Inflammatory macrophage (primary cell): ENCODE measurements around the gene PEF1.

Experiments used
- DNase-seq, 2 donors: peaks; one replicate each; pipeline ENCODE4 v3.0.0-alpha.2; 2020 to 2022

Gene PEF1

DNA sequence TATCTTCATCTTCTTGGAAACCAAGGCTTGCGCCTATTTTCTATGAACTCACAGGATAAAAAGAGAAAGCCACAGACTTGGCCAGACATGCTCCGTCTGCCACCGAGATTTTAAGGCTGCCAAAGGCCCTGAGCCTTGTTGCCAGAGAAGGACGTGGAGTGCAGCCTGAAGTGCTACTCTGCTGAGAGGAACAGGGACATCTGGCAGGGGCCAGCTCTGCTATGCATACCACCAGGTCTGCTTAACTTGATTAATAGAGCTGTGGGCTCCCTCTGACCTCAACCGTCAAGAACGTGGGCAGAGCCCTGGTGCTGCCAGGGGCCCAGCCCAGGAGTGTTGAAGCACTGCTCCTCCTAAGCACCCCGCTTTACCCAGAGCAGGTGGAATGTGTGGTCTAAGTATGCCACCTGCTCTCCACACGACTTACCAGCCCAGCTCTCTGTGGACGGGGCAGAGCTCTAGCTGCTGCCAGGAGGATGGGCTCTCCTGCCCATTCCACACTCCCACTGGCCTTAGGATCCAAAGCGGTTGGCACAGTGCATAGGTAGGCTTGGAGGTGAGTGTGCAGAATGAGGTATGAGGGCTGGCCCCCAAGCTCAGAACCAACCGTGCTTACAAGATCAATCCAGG is 16.6 kb downstream of the PEF1 start:
- DNase-seq: no peak

DNA sequence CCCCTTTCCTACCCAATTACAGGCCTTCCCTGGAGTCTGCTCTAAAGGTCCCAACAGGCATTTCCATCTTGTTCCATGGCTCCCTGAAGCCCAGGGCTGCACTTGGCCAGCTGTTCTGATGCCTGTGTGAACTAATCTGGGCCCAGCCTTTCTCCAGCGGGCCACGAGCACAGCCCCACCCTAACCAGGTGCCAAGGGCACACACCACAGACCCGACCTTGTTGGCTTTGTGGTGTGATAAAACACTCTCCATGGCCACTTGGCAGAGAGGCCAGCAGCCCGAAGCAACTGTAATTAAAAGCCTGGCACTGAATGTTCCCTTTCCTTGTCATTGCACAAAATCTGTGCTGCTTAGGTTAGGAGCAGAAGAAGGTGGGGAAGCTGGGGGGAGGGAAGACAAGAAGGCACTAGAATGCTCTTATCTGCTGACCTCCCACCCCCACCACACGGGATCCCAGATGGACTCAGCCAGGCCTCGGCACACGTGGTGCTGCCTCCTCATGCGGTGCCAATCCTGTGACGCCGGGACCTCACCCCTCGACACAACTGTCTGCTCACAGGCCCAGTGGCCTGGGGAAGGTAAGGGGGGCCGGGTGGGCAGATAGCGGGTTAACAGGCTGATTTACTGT is 17.3 kb downstream of the PEF1 start:
- no peak for DNase-seq

DNA sequence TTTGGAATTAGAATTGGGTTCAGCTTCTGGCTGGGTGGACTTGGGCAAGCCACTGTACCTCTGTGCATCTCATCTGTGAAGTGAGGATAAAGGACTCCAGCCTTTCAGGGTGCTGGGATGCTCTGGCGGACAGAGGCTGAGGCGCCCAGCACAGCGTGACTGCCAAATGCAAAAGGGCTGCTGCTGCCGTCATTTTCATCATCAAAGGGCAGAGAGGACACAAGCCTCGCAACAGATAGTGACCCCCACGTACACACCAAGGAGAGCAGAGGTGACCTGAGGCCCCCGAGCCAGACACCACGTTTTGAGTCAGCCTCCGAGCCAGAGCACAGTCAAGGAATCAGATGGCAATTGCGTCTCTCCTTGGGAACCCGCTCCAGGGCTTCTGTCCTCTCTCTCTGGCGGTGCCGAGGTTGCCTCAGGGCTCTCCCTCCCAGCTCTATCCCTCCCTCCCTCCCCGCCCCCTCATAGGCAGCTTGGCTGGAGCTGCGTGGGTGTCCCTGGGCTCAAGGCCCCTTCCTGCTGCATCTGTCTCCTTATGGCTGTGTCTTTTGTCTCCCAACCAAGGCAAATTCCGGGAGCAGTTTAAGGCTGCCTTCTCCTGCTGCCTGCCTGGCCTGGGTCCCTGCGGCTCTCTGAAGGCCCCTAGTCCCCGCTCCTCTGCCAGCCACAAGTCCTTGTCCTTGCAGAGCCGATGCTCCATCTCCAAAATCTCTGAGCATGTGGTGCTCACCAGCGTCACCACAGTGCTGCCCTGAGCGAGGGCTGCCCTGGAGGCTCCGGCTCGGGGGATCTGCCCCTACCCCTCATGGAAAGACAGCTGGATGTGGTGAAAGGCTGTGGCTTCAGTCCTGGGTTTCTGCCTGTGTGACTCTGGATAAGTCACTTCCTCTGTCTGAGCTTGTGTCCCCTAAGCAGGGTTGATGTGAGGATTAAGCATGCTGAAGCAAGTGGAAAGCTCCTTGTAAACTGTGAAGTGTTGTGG is 18.2 kb downstream of the PEF1 start:
- DNase-seq: peak in 1 of 2 donors; percentile 48

DNA sequence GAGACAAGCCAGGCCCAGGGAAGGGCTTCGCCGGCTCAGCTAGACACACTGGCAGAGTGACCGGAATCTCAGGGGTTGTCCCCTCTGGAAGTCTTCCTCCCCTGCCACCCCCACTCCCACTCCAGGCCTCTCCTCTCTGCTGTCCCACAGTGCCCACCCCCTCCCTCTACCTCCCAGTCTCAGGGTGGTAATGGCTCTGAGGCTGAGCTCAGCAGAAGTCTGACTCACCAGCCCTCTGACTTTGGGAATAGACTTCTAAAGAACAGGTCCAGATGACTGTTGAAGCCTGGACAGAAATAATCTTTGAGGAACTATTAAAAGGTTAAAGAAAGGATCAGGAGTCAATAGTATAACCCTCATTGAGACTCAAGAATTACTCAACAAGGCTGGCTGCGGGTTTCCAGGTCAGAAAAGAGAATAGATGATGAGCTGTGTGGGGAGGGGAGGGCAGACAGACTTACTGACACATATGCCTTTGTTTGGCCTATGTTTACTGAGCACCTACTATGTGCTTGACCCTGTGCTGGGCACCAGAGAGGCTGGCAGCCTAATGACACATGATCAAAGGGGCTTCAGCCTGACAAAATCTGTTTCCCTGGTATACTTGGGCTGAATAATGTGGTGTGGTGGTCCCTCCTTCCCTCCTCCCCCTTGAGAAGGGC is 19.0 kb downstream of the PEF1 start:
- peak; percentile 8 to 58 for DNase-seq

DNA sequence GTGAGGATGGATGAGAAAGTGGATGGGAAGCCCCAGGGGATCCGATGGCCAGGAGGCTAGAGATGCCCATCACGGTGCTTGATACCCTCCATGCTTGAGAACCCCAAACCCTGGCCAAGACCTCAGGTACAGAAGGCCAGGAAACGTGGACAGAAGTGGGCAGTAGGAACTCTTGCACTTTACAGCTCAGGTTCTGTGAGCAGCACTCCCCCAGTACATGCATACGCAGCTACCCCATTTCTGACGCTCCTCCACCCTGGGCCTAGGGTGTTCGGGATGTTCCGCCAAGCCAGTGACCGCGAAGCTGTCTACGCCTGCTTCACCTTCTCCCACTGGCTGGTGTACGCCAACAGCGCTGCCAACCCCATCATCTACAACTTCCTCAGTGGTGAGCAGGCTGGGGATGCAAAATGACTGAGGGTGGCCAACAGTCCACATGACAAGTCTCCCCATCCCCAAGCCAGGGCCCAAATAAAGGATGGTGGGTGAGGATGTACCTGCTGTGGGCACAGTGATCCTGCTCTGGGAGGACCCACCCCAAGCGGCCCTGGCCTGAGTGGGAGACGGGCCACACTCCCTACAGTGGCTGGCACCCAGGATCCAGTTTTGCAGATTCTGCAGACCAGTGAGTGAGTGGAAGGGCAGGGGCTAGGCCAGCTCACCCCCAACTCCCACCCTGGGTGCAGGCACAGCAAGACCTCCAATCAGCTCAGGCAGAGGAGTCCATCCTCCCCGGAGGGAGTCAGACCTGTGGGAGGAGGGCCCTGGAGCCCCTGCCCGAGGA is 19.8 kb downstream of the PEF1 start:
- no peak for DNase-seq

DNA sequence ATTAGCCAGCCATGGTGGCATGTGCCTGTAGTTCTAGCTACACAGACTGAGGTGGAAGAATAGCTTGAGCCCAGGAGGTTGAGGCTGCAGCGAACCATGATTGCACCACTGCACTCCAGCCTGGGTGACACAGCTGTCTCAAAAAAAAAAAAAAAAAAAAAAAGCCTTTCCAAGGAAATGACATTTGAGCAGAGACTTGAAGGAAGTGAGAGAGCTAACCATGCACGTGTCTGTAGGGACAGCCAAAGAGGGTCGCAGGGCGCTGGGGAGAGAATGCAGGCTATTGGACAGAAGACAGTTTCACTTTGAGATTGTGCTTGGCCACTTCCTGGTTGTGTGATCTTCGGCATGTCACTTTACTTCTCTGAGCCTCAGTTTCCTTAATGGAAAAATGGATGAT is 20.4 kb downstream of the PEF1 start:
- DNase-seq: peak; percentile 26 to 53

DNA sequence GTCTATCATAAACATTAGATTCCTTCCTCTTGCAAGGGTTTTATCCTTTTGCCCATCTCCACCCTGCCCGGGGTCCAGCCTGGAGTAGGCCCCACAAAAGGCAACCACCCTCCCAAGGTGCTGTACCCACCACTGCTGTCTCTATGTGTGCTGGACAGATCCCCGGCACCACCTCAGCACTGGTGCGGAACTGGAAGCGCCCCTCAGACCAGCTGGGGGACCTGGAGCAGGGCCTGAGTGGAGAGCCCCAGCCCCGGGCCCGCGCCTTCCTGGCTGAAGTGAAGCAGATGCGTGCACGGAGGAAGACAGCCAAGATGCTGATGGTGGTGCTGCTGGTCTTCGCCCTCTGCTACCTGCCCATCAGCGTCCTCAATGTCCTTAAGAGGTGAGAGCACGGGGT is 21.3 kb downstream of the PEF1 start:
- no peak for DNase-seq

DNA sequence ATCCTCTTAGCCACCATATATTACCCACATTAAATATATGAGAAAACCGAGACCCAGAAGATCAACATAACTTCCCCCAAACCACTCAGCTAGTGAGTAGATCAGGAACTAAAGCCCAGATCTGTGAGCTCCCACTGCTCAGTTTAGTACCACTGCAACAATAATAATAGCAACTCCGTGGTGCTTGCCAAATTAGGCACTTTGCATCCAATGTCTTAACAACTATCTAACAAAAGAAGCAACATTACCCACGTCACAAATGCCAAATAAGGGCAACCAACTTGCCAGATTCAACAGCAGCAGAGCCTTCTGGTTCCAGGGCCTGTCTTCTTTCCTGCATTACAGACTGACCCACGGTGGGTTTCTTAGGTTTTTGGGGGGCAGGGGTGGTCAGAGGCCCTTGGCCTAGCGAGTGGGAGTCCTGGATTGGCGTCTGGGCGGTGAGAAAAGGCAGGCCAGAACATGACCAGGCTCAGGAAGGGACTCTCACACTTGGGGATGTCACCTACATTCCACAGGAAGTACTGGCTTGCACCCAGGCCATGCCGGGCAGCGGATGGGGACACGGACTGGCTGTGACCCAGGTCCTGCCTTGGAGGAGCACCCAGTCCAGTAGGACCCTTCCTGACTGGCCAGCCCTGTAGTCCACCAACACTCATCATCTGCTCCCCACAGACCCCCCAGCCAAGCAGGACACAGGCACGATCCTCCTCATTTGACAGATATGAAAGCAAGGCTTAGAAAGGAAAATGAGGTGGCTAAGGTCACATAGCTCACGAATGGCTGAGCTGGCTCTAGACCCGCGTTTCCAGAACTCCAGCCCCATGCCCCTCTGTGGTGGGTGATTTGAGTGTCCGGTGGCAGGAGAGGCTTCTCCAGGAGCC is 22.6 kb downstream of the PEF1 start:
- DNase-seq: no peak

DNA sequence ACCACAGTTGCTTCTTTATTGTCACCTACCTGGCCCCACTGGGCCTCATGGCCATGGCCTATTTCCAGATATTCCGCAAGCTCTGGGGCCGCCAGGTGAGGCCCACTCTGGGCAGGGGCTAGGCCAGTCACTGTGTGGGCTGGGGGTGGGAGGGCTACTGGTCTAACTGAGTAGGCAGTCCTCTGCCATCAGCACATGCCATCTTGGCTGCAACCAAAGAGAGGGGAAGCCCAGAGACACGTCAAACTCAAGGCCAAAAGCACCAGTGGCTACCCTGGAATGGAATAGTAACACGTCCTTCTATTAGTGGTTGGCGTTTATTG is 23.2 kb downstream of the PEF1 start:
- no peak for DNase-seq

DNA sequence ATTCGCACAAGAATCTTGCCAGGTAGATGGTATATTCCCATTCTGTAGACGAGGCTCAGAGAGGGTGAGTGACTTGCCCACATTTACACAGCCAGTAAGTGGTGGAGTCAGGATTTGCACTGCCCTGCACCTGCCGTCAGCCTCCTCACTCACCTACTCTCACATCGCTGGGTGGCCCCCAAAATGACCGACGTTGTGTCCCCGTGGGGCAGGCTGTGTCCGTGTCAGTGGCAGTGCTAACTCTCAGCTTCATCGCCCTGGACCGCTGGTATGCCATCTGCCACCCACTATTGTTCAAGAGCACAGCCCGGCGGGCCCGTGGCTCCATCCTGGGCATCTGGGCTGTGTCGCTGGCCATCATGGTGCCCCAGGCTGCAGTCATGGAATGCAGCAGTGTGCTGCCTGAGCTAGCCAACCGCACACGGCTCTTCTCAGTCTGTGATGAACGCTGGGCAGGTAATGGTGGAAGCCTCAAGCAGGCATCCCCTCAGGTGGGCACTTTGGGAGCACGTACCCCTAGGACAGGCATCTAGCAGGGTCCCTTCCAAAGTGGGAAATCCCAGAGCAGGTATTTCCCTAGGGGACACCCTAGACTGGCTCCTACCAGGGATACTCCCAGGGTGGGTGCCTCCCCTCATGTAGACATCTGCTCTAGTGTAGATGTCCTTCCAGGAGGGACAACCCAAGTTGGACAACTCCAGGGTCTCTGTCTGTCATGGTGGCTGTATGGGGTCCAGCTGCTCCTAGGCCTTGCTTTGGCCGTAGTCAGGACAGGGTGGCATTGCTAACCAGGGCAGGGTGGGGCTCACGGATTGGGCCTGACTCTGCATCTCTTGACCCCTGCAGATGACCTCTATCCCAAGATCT is 23.8 kb downstream of the PEF1 start:
- DNase-seq: no peak

DNA sequence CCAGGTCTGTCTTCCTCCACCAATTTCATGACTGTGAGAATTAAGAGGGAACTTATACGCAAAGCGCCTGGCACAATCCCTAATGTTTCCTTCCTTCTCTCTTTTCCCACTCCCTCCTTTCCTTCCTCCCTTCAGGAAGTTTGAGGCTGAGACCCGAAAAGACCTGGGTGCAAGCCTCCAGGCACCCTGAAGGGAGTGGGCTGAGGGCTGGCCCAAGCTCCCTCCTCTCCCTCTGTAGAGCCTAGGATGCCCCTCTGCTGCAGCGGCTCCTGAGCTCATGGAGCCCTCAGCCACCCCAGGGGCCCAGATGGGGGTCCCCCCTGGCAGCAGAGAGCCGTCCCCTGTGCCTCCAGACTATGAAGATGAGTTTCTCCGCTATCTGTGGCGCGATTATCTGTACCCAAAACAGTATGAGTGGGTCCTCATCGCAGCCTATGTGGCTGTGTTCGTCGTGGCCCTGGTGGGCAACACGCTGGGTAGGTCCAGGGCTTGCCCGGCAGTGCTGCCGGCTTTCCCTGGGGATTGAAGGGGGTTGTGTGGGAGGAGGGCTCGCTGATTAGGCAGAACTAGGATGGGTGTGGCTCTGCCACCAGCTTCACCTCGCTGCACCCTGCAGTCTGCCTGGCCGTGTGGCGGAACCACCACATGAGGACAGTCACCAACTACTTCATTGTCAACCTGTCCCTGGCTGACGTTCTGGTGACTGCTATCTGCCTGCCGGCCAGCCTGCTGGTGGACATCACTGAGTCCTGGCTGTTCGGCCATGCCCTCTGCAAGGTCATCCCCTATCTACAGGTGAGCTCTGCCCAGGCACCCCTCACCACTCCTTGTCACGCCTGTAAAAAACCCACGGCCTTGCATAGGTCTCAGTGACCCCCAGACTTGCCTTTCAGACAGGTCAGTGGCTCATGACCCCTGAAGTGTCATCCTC is 25.5 kb downstream of the PEF1 start:
- DNase-seq: no peak

DNA sequence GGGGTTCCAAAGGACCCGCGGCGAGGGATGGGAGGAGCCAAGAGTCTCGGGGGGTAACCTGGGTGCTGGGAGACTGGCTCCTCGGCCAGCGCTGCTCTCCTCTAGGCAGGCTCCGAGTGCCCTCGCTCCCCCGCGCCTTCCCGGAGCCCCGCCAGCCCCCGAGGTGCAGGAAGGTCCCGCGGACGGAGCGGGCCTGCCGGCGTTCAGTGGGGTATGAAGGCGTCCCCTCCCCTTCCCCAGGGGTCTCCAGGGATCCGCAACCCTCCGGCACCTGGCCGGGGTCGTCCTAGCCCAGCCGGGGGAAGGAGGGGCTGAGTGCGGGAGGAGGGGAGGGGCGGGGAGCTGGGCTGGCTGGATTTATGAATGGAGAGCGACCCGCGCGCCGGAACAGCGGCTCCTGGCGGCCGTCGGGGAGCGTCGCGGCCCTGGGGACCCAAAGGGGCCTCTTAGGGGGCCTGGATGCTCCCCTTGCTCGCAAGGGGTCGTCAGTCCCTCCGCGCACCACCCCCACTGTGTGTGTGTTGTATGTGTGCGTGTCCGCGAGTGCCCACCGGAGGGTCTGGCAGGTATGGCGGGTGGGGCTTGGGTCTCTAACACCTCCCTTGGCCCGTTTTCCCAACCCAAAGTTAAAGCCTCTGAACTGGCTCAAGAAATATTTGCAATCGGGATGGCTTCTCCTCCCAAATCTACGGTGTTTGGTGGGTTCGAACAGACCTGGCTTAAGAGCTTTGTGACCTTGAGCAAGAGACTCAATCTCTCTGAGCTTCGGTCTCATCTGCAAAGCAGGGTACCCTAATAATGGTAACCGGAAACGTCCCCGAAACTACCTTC is 26.5 kb downstream of the PEF1 start:
- DNase-seq: peak; percentile 29 to 42

DNA sequence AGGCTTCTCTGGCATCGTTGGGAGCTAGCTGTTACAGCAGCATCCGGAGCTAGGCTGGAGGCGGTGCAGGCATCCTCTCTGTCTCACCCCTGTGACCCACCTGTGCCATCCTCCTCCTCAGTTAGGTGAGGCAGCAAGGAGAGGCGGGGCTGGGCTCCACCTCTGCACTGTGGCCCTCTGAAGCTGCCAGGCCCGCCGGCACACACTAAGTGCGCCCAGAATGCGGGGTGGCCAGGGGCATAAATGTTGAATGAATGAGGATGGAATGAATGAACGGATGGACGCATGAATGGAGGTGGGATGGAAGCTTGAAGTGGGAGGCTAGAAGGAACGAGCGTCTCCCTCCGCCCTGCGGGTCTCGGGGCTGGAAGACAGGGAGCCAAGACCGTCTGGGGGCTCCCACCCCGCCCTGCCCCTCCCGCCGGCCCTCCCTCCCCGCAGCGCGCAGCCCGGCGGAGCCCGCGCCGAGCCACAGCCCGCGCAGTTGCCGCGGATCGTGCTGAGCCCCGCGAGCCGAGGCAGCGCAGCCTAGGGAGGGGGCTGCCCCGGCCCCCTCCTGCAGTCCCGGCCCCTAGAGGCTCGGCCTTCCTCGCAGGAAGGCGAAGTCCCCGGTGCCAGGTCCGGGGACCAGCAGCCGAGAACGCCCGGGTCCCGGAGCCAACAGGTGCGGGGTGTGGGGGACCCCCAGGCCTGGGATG is 27.3 kb downstream of the PEF1 start, which contains the start of gene HCRTR1:
Gene HCRTR1 (plus strand): TSS at position 472 of the 698 bp plus-strand sequence. CDS start 1,504 bp downstream, outside the sequence.
- no peak for DNase-seq

DNA sequence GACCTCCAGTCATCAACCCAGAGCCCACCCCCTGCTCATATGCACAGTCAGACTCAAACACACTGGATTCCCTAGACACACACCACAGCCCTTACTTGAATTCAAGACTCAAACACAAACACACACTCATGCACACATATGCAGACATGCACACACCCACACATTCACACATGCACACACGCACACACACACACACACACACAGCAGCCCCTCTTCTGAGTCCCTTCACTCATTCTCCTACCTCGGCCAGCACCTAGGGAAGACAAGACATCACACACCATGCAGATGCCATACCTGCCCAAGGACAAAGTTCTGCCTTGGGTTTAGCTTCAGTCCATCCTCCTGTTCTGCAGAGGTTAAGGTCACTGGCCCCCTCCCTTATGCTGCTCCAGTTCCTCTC is 28.7 kb downstream of the PEF1 start:
- DNase-seq: no peak

DNA sequence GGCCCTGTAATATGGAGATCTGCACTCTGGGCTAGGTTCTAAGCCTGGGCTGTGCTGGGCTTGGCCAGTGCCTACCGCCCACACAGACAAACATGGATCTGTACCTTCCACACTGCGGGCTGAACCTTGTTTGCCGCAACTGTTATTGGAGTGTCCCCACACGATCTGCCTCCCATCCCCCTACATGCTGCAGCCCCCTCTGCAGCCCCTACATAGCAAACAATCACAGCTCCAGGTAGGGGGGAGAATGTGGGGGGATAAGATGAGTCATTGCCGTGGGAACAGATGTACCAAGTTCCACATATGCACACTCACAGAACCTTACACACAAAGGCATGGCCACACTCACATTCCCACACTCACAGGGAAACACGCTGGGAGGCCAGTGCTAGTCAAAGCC is 29.3 kb downstream of the PEF1 start:
- no peak for DNase-seq

DNA sequence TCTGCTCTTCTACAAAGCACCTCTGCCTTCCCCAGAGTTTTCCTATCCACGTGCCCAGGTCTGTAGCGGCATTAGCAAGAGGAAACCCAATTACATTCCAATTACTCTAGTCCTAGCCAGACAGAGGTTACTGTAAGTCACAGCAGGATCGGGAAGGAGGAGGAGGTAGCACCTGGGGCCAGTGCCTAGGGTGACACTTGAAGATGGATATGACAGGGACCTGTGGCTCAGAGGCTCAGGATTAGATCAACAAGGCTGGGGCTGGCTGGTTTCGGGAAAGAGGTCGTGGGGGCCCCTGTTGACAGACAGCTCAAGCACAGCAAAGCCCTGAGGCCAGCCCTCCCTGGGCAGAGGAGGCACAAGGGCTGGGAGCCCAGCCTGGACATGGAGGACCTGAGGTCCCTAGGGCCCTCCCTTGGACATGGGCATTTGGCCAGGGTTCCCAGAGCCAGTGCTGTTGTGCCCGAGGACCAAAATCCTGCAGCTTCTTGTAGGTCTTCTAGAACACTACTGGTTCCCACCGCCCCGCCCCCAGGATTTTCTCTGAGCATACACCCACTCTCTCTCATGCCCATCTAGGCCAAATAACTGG is 30.2 kb downstream of the PEF1 start:
- DNase-seq: no peak
